AG04450 (cell line): ENCODE results near the gene CDC5L. TPM values are rescaled to one million over a fixed set of nuclear protein-coding genes. Genes with fewer than 3 reads are reported as not detected.

Experiments
- CTCF ChIA-PET: fragments of 300-600, 350-600 bp; formaldehyde crosslinking; extraction: SDS; loops from one replicate; lab custom pipeline; 2022; ENCODE audit warnings: antibody characterized with exemption, inconsistent platforms; lab: Charles Lee
- POLR2A ChIA-PET: fragments of 350-600 bp; formaldehyde crosslinking; extraction: SDS; loops from one replicate; lab custom pipeline; 2021; ENCODE audit warnings: antibody characterized with exemption, inconsistent platforms; lab: Yijun Ruan, JAX
- DNase-seq: peaks from one replicate; pipeline ENCODE4 v3.0.0-alpha.2; 2011; ENCODE audit warnings: low read depth, low spot score
- H3K27ac ChIP-seq: one replicate; pipeline ENCODE4 v1.5.1; 2012; ENCODE audit warnings: low read depth, low read length, control low read depth
- H3K27me3 ChIP-seq: one replicate; pipeline ENCODE4 v1.6.0; 2012; ENCODE audit warnings: low read length; ENCODE audit not compliant: control insufficient read depth, insufficient read depth
- H3K4me3 ChIP-seq: 2 replicates; pipeline ENCODE4 v1.5.1; 2011; ENCODE audit warnings: mild to moderate bottlenecking, low read depth, low read length, control low read depth
- H3K9me3 ChIP-seq: 2 replicates; pipeline ENCODE4 v1.5.1; 2012; ENCODE audit warnings: low read length; ENCODE audit not compliant: control insufficient read depth, insufficient read depth
- polyA plus RNA-seq: library from polyadenylated mRNA; depleted of rRNA; stranded (reverse); fragments of >200 nt; gene quantifications from 2 replicates; pipeline ENCODE4 v1.2.3, GENCODE V29; 2011
- TF ChIP-seq, protein P1 (sequence below): IDR thresholded peaks from 2 replicates; pipeline ENCODE4 v1.5.1; 2011; ENCODE audit warnings: low read depth, low read length, control low read depth, inconsistent platforms

CDC5L gene
- polyA plus RNA-seq, 1 experiment = 22.4 TPM

DNA sequence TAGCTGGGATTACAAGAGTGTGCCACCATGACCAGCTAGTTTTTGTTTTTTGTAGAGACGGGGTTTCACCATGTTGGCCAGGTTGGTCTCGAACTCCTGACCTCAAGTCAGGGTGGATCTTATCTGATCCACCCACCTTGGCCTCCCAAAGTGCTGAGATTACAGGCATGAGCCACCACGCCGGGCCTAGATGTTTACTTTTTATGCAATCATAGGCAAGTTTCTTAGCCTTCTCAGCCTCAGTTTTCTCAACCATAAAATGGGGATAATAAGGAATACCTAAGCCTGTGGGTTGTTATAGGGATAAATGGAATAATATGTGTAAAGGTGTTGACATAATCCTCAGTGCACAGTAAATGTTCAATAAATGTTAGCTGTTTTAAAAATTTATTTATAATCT lies 35.2 kb upstream of the CDC5L start:
- TF ChIP-seq, protein P1, sequence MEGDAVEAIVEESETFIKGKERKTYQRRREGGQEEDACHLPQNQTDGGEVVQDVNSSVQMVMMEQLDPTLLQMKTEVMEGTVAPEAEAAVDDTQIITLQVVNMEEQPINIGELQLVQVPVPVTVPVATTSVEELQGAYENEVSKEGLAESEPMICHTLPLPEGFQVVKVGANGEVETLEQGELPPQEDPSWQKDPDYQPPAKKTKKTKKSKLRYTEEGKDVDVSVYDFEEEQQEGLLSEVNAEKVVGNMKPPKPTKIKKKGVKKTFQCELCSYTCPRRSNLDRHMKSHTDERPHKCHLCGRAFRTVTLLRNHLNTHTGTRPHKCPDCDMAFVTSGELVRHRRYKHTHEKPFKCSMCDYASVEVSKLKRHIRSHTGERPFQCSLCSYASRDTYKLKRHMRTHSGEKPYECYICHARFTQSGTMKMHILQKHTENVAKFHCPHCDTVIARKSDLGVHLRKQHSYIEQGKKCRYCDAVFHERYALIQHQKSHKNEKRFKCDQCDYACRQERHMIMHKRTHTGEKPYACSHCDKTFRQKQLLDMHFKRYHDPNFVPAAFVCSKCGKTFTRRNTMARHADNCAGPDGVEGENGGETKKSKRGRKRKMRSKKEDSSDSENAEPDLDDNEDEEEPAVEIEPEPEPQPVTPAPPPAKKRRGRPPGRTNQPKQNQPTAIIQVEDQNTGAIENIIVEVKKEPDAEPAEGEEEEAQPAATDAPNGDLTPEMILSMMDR = no peak
- H3K27me3 ChIP-seq = peaks cover 16% of the 10 kb centered on the region
- ChIA-PET CTCF (interaction anchor here (1.6 kb wide), 1 partner anchor 40 kb away, joined by 6 read pairs; the partner anchor contains the start of gene AARS2), POLR2A (no interaction called here)
- H3K9me3 ChIP-seq = no peaks in the 10 kb centered on the region
- H3K4me3 ChIP-seq = no peak overlapping the region
- no peak overlapping the region for H3K27ac ChIP-seq
- no peak for DNase-seq

DNA sequence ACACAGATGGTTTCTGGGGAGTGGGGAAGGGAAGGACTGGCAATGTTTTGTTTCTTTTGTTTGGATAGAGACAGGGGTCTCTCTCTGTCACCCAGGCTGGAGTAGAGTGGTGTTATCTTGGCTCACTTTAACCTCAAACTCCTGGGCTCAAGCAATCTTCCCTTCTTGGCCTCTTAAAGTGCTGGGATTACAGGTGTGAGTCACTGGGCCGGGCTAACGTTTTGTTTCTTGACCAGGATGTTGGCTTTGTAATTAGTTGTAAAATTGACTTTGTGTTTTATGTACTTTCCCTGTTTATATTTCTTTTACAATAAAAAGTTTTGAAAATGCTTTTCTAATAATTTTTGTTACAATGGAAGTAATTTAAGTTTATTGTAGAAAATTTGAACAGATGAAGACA lies 34.2 kb upstream of the CDC5L start:
- Histone ChIP-seq H3K27ac (no peak overlapping the region), H3K27me3 (peaks cover 18% of the 10 kb centered on the region), H3K4me3 (no peak overlapping the region), H3K9me3 (no peaks in the 10 kb centered on the region)
- POLR2A ChIA-PET = no interaction called here
- TF ChIP-seq, protein P1 = no peak
- CTCF ChIA-PET = no interaction called here
- DNase-seq = no peak

DNA sequence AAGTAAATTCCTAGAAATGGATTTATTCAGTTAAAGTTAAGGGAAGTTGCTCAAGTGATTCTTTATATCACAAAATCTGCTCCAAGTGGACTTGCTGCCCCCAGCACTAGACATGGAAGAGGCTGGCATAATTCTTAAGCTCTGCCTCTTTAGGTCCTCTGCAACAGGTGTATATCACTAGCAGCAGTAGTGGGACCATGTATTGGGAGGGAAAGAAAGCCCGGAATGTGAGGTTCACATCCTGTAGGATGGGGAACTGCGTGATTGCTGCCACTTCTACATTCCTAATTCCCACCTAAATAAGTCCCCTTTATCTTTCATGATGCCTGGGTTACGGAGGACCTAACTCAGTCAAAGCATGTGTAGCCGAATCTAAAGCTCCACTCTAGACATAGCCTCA lies 31.9 kb upstream of the CDC5L start:
- ChIA-PET CTCF (no interaction called here), POLR2A (no interaction called here)
- peaks cover 24% of the 10 kb centered on the region for H3K27me3 ChIP-seq
- no peak overlapping the region for H3K27ac ChIP-seq
- DNase-seq = no peak
- no peak overlapping the region for H3K4me3 ChIP-seq
- TF ChIP-seq, protein P1 = no peak
- no peaks in the 10 kb centered on the region; the same call in 1 of the 2 replicates for H3K9me3 ChIP-seq

DNA sequence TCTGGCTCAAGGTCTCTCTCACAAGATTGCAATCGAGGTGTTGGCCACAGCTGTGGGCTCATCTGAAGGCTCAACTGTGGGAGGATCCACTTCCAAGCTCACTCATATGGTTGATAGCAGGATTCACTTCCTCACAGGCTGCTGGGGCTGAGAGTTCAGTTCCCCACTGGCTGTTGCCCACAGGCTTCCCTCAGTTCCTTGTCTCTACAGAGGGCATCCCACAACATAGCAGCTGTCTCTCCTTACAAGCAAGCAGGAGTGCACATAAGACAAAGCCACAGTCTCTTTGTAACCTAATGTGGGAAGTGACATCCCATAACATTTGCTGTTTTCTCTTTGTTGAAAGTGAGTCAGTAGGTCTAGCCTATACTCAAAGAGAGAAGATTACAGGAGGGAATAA lies 31.0 kb upstream of the CDC5L start:
- H3K27ac ChIP-seq = no peak overlapping the region
- H3K4me3 ChIP-seq = no peak overlapping the region
- ChIA-PET CTCF (no interaction called here), POLR2A (no interaction called here)
- no peaks in the 10 kb centered on the region; the same call in 1 of the 2 replicates for H3K9me3 ChIP-seq
- no peak for DNase-seq
- H3K27me3 ChIP-seq = peaks cover 28% of the 10 kb centered on the region
- TF ChIP-seq, protein P1 = no peak

DNA sequence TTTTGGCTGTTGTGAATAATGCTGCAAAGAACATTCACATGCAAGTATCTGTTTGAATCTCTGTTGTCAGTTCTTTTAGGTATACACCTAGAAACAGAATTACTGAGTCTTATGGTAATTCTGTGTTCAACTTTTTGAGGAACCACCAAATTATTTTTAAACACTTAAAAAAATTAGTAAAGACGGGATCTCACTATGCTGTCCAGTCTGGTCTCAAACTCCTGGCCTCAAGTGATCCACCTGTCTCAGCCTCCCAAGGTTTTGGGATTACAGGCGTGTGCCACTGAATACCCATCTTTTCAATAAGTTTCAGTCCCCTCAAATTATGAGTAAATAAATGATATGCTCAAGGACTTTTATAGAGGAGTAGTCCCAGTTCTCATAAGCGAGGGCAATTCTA lies 27.5 kb upstream of the CDC5L start:
- ChIA-PET POLR2A (no interaction called here), CTCF (no interaction called here)

More for the DNA sequence above, 27.5 kb upstream of the CDC5L start:
- H3K9me3 ChIP-seq = no peaks in the 10 kb centered on the region; the same call in 1 of the 2 replicates
- no peak overlapping the region for H3K27ac ChIP-seq
- H3K27me3 ChIP-seq = peaks cover 31% of the 10 kb centered on the region
- DNase-seq = no peak
- H3K4me3 ChIP-seq = no peak overlapping the region
- TF ChIP-seq, protein P1 = no peak
